ENCODE measurements around the gene GNB1L.
A peak's percentile ranks its signal among the peaks of the same experiment; 100 is the strongest.

GNB1L gene, protein sequence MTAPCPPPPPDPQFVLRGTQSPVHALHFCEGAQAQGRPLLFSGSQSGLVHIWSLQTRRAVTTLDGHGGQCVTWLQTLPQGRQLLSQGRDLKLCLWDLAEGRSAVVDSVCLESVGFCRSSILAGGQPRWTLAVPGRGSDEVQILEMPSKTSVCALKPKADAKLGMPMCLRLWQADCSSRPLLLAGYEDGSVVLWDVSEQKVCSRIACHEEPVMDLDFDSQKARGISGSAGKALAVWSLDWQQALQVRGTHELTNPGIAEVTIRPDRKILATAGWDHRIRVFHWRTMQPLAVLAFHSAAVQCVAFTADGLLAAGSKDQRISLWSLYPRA

DNA sequence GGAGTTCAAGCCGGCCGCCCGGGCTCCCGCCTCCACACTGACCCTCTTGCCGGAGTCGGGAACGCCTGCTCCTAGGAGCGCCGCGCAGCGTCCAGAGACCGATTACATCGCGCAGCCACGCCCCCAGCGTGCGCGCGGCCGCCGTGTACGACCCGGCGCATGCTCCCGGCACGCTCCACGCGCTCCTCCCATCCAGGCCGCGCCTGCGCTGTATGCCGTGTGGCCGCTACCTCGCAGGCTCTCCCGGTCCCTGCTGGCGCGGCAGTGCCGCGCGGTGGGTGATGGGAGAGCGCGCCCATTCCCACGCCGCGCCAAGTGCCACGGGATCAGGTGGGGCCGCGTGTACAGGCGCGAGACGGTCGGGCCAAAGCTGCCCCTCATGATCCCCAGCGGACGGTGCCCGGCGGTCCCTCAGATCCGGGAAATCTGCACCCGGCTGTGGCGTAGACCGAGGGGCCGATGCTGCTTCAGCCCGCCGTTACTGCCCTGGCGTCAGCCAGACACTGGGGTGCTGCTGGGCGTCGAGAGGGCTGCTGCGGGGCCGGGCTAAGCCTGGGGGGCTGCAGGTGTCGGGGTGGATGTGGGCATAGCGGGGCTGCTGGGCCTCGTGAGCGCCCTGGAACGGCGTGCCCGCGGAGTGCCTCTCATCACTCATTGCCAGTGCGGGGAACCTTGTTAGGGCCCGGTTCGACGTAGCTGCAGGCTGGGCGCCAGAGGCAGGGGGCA, at the start of gene GNB1L, which contains the start of gene RTL10:
GNB1L (minus strand) TSS at position 97 of the 726 bp plus-strand sequence. CDS start 33,519 bp downstream, outside the sequence.
RTL10 (minus strand) TSS at position 97 of the 726 bp plus-strand sequence. CDS start 2,613 bp downstream, outside the sequence.
- DNase-seq (ENCODE audit: low read depth): peak; percentile 95

DNA sequence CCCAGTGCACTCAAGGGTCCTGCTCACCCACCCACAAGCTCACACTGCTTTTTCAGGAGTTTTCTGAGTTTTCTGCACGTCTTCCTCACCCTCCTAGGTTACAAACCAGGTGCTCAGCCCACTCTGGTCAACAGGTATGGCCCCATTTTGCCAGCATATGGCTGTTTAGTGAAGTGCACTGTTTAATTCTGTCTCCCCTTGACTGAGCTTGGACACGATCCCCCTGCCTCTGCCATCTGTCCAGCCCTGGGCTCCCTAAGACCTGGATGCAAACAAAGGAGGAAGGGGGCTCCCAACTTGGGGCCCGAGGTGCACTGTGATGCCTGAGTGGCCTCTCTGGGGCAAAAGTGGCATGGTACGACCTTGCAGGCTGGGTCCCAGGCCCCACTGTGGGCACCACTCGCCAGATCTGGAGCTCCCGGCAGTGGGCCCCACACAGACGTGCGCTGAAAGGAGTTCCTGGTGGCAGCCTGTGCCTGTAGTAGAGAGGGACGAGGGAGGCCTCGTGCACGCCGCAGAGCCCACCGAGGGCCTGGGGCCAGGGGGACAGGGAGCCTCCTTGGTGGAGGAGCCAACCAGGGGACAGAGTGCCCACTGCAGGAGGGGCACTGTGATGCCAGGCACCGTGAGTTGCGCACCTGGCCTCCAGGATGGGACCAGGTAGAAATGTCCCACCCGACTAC, 49.6 kb upstream of the GNB1L start:
- no peak for DNase-seq (ENCODE audit: low read depth)

DNA sequence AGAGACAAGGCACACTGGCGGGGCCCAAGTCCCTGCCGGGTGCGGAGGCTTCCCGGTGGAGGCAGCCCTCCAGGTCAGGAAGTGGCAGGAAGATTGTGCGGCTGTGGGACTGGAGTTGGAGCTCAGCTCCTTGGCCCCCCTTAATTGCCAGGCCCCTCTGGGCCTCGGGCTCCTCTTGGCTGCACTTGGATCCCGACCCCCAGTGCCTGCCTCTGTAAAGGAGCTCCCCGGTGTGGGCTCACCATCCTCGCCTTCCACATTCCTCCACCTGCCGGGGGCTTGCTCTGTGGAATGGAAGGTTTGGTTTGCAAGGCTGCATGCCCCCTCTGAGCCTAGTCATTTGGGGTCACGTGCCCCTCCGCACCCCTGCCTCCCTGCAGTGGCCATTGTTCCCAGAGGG, 48.8 kb upstream of the GNB1L start:
- no peak for DNase-seq (ENCODE audit: low read depth)

DNA sequence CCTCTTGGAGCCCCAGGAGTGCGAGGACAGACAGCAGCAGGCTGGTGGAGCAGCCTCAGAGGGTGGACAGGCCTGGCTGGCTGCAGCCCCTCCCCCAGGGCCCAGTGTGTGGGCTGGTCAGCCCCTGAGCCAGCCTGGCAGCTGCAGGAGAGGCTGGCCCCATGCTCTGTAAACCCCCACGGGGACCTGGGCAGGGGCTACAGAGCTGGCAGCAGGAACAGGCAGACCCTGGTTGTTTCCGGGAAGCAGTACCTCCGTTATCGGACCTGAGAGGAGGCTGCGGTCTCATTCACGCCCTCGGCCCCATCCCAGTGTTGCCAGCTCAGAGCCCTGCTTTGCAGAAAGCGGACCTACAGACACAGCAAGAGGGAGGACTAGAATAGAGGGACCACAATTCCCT, 48.4 kb upstream of the GNB1L start:
- DNase-seq (ENCODE audit: low read depth): no peak

DNA sequence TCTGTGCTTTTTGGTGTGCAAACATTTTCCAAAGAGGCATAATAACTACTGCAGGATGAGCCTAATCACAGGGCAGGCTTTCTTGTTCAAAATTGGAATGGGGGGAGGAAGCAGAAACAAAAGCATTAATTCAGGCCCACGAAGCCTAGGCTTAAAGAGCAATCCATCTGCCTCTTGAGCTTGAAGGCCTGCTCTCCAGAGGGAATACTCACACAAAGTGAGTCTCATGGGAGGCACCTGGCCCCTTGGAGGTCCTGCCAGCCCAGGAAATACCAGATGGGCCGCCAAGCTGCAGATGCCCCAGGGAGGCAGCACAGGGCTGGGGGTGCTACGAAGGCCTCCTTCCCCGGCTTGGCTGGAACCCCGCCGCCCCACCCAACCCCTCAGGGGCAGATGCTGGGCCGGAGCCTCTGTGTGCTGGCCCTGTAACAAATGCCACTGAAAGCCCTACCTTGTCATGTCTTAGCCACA, 47.6 kb upstream of the GNB1L start:
- no peak for DNase-seq (ENCODE audit: low read depth)

DNA sequence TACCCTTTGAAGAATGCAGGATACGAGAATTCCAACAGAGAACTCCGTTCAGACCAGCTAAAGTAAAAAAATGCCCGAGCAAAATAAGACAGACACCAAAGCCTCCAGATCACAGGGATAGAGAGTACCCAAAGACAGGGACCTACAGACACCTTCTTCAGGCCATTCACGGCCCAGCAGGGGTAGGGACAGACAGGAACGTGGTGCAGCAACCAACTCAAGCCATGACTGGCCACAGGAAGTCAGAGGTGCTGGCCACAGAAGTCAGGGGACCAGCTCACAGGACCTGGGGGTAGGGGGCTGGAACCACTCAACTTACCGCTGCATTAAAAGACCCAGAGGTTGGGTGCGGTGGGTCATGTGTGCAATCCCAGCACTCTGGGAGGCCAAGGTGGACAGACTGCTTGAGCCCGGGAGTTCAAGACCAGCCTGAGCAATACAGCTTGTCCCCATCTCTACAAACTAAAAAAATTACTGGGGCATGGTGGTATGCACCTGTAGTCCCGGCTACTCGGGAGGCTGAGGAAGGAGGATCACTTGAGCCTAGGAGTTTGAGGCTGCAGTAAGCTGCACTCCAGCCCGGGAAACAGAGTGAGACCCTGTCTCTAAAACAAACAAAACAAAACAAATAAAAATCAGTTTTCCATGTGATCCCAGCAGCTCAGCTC, 47.0 kb upstream of the GNB1L start:
- no peak for DNase-seq (ENCODE audit: low read depth)

DNA sequence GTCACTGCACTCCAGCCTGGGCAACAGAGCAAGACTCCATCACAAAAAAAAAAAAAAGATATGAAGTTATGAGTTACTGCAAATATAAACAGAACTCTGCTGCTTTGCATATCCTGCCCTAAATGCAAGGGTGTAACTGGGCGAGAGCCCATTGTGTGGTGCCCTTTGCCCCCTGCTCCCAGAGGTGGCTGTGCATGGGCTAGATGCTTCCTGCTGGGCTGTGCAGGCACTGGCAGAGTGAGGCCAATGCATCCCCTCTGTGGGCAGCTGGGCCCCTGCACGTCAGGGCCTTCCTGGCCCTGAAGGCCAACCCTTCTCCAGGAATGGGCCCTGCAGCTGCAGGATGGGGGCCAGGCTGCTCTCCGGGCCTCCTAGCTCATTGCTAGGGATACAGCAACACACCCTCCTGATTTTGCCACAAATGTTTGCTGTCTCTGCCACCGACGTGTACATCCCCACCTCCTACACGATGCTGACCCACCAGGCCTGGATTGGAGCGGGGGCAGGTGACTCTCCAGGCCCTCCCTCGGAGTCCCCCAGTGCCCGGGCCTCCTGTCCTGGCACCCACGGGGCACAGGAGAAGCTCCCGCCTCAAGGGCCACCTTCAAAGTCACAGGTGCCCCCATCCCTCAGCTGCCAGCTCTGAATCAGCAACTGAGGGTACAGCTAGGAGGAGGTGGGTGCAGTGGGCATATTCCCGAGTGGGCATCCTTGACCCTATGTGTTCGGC, 46.2 kb upstream of the GNB1L start:
- no peak for DNase-seq (ENCODE audit: low read depth)

DNA sequence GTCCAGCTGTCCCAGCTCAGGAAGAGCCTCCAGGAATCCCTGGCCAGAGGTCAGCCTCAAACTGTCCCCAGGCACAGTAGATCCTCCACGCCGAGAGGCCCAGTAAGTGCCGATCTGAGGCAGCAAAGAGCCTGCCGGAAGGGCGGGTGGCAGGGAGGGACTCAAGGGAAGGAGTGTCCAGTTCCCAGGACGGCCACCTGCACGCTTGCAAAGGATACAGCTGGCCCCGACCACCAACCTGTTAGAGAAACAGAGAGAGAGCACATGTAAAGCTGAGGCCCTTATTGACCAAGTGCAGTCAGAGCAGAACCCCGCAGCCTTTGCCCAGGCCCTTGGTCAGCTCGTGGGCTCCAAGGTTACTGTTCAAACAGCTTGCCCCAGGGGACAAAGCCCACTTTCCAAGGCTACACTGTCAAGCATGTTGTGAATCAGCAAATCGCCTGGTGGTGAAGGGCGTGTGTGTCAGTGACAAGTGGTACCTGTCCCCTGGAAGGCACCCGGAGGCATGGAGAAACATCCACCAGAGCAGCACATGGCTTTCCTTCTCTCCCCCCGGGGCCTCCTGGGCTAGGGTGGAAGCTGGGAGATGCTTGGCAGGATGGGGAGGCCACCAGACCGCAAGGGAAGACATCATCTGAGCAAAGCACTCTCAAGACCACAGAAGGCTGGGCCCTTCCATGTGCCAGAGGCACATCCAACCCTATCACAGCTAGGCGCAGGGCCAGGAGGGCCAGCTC, 44.3 kb upstream of the GNB1L start:
- no peak for DNase-seq (ENCODE audit: low read depth)

DNA sequence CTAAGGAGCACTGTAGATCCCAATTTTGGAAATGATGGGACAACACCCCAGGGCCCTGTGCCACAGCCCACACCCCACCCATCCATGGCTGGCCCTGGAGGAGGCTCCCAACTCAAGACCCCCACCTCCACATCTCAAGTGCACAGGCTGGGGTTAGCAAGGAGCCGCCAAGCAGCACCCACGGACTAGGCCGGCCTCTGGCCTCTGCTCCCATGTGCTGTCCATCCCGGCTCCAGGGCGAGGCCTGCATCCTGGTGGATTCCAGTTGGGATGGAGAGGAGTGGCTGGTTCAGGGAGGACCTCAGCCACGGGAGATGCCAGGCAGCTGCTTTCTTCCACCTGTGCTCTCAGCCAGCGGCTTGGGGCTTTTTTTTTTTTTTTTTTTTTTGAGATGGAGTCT, 43.5 kb upstream of the GNB1L start:
- no peak for DNase-seq (ENCODE audit: low read depth)

DNA sequence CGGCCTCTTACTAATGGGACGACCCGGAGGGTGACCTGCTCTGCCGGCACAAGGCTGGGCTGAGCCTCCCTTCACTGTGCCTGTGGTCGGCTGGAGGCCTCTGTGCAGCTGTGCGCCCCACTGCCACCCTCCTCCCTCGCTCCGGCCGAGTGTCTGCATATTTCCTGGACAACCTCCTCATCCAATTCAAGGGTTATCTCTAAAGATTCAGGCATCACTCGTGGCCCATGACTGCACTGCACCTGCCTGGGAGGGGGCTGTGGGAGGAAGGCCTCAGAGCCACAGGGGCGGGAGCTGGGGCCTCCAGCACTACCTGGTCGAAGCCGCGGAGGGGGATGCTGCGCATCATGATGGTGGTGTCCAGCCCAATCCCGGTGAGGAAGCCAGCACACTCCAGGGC, 43.1 kb upstream of the GNB1L start:
- DNase-seq (ENCODE audit: low read depth): no peak

DNA sequence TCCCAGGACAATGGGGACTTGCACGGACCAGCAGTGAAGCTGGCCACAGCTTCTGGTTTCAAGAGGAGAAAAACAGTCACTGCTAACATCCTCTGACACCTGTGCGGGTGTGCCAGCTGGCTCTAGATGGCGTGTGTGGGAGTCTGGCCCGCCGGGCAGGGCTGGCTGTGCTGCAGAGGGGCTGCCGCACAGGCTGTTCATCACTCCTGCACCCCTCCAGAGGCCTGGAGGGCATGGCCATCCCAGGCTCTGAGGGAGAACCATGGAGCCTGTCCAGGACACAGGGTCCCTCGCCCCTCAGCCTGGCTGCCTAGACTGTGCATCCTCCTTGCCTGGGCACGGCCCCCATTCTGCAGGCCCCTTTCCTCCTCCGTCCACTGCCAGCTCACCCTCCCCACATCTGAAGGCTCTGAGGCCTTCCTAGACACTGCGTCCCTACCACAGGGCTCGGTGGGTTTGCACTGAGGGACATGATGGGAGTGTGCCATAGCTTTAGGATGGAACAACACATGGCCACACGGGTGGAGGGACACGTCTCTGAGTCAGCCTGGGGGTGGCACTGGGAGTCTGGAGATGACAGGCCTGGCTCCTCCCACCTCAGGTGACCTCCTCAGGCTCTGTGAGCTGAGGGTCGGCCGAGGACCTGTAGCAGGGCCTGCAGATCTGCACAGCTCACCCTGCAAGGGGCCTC, 42.1 kb upstream of the GNB1L start:
- DNase-seq (ENCODE audit: low read depth): no peak

DNA sequence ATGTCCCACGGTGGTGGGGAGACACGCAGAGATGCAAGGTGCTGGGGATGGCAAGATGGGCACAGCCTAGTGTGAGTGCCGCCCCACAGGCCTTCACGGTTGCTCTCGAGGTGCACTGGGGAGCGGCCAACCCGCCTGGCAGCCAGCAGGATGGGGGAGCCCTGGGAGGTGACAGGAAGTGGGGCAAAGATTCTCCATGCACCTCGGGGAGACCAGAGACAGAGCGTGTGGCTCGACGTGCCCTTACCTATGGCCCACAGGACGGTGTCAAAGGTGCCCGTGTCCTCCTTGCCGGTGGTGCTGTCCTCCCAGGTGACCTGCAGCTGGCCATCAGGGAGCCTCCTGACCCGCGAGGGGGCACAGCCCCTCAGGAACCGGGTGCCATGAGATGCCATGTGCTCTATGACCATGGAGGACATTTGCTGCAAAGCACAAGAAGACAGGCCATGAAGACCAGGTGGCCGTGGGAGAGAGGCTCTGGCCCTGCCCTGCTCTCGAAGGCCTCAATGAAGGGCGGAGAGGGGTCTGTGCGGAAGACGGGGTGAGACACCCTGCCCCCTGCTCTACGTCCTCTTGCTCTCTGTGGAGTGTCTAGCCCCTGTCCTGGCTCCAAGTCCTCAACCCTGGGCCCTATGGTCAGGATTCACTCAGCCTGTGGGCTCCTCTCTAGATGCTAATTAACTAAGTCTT, 40.6 kb upstream of the GNB1L start:
- DNase-seq (ENCODE audit: low read depth): no peak

DNA sequence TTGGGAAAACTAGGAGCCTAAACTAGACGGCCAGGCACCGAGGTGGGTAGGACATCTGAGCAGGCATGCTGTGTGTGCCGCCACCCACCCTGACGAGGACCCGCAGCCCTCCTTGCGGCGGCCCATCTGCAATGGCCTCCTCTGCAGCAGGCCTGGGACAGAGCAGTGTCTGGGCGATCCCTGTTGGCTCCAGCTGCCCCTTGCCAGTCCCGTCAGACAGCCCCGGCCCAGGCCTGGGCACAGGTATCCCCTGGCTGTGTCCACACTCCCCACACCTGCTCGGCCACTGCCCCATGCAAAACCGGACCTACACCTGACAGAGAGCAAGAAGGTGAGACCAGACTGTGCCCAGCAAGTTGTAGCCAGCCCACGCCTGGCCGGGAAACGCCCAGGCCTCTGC, 38.7 kb upstream of the GNB1L start:
- no peak for DNase-seq (ENCODE audit: low read depth)

DNA sequence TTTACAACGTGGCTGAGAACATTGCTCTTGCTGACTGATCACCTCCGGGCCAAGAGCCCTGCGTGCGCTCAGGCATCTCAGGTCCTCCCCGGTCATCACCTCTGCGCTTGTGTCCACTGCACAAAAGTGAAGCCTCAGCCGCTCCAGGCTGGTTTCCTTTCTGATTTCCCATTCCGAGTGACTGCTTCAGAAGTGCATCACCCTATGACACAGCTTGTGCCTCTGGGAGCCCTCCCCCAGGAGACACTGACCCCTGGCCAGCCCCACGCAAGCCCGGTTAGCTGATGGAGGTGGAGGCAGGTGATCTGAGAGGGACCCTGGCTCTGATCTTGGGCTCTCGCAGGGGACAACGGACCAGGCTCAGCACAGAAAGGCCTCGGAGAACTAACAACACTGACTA, 38.3 kb upstream of the GNB1L start:
- DNase-seq (ENCODE audit: low read depth): no peak

DNA sequence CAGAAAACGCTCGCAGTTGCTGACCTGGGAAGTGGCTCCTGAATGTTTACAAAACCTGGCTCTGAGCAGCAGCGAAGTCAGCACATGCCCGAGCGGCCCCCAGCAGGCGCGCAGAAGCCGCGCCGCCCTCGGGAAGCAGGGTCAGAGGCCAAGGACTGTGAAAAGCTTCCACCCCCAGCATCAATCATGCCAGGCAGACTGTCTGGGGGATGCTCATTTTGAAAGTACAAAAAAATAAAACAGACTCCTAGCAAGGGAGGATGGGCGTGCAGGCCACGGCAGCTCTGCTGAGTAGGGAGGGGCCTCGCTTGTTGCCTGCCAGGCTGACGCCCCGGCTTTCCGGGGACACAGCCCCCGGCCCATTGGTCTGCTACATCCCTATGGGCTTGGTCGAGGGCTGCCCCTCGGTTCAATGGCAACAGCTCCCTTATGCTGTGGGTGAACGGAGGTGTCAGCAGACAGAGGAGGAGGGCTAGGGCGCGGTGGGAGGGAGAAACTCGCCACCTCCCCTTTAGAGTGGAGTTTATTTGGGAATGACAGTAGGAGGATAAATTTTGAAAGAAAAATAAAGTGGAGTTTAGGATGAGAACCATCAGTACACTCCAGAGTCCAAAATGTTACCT, 37.7 kb upstream of the GNB1L start:
- DNase-seq (ENCODE audit: low read depth): peak; percentile 50

DNA sequence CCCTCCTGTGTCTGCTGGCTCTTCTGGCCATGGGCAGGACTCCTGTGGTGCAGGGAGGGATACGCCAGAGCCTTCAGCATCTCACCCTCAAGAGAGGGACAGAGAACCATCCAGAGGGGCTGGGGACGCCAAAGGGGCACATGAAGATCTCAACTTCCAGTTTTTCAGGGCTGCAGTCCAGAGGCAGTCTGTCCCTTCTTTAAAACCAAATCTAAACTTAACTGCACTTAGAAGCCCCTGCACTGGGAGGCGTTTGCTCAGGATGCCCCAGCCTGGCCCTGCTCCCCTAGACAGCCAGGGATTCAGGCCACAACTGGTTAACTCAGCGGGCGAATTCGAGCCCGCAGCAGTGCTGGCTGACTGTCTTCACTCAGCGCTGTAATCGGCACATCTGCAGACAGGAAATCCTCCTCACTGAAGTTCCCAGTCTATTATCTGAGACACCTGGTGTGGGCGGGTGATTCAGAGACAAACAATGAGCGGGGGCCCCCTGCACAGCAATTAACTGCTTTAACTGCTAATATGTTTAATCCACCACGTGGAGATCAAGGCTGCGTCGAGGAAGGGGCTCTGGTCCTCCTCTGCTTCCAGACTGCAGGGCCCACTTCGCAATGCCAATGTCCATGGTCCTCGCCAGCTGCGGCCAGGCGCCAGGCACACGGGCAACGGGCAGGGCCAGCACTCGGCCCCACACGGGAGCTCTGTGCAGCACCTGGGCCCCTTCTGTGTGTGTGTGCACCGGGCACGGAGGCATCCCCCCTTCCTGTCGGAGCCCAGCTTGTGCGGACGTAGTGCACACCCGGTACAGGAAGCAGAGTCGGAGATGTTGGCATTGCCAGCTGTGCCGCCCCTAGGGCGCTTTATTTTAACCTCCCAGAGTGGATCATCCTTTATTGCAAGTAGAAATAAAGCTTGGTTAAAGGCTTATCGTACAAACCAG, 36.9 kb upstream of the GNB1L start:
- peak; percentile 66 for DNase-seq (ENCODE audit: low read depth)

DNA sequence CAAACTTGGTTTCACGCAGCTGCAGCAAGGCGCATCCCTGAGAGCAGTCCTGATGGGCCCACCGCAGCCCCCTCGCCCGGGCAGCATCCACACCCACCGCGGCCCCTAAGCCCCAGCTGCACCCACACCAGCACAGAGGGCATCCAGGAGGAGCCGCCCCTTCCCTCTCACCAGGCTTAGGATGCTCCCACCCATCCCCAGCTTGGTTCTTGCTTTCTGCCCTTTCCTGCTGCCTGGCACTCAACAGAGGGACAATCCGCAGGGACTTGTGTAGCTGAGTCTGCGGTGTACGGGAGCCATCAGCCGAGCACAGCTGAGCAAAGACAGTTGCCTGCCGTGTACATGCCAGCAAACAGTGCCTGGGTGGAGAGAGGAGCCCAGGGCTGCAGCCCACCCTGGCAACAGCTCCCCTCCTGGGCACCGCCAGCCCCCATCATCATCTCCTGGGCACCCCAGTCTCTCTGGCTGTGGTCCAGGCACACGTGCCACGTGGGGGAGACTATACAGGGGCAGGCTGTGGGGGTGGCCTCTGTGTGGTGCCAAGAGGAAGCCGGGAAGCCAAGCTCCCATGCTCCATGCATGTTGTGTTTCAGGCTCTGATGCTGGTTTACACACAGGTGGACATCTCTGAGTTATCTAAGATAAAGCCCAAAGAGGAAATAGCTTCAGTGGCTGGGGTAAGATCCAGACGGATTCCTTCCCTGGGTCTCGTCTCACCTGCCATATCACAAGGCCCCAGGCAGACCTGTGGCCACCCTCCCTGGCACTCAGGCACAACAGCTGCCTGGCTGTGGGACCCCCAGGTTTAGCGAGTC, 36.0 kb upstream of the GNB1L start:
- no peak for DNase-seq (ENCODE audit: low read depth)

Measured in activated T-helper 1 cell treated with Interleukin-2 at 50 U/mL for 16 hours (primary cell).